Mucosa of descending colon (tissue), 3 donors: ENCODE results near the gene RDX. TPM values are rescaled to one million over a fixed set of nuclear protein-coding genes. Genes with fewer than 3 reads are reported as not detected.
"Not testable (repeated sequence)": the region's sequence is repeated elsewhere in the genome, so short reads cannot be mapped to it uniquely, and the experiment has no call there.

Experiments
- ATAC-seq: fragments of 200-7000 bp; cut with Tn5 transposase; one replicate; pipeline ENCODE4 v1.9.1; 2020; ENCODE audit warnings: mild to moderate bottlenecking, moderate library complexity
- DNase-seq, 3 donors: peaks; one replicate each; pipeline ENCODE4 v3.0.0-alpha.2; 2020
- H3K36me3 ChIP-seq: fragments of 200-600 bp; one replicate; pipeline ENCODE4 v1.8.0; 2021; ENCODE audit warnings: low read depth, mild to moderate bottlenecking
- H3K4me1 ChIP-seq: fragments of 200-600 bp; one replicate; pipeline ENCODE4 v1.8.0; 2021; ENCODE audit warnings: low read depth, mild to moderate bottlenecking
- H3K4me3 ChIP-seq: fragments of 200-600 bp; one replicate; pipeline ENCODE4 v1.8.0; 2021; ENCODE audit warnings: mild to moderate bottlenecking
- H3K9me3 ChIP-seq: fragments of 200-600 bp; one replicate; pipeline ENCODE4 v1.8.0; 2021; ENCODE audit warnings: mild to moderate bottlenecking
- intact Hi-C, 2 donors: fragments of 100-400 bp; cut with DNase I in 1 of 2; cut with micrococcal nuclease in 1 of 2; formaldehyde crosslinking; loops; one replicate each; pipeline versions ENCODE4 v1.11.0 to v1.11.1; 2022; cut with DNase I, micrococcal nuclease
- total RNA-seq, 3 donors: library from RNA; stranded (reverse); fragmentation: NEBNext Ultra II Directional in 2 of 3; extraction: Animal tissue kit (Norgen Biotek cat#: 25700) in 2 of 3; gene quantifications; one replicate each; pipeline versions ENCODE4 v1.2.1 to v1.2.4, GENCODE V29; 2021 to 2023
- TF ChIP-seq, protein P1 (sequence below): fragments of 200-600 bp; IDR thresholded peaks from one replicate; pipeline ENCODE4 v1.8.0; 2022; ENCODE audit warnings: antibody characterized with exemption, mild to moderate bottlenecking
- donor health status: DM: no; HTN: no; CAD: no; lungs with moderate emphysema.
- donor health status: DM: no; HTN: no; CAD: no.
- donor health status: DM: no; HTN: yes; CAD: no.

Gene RDX
- total RNA-seq, 3 donors from 2014 or later, result 26.7 to 83.7 (median 26.8) TPM

DNA sequence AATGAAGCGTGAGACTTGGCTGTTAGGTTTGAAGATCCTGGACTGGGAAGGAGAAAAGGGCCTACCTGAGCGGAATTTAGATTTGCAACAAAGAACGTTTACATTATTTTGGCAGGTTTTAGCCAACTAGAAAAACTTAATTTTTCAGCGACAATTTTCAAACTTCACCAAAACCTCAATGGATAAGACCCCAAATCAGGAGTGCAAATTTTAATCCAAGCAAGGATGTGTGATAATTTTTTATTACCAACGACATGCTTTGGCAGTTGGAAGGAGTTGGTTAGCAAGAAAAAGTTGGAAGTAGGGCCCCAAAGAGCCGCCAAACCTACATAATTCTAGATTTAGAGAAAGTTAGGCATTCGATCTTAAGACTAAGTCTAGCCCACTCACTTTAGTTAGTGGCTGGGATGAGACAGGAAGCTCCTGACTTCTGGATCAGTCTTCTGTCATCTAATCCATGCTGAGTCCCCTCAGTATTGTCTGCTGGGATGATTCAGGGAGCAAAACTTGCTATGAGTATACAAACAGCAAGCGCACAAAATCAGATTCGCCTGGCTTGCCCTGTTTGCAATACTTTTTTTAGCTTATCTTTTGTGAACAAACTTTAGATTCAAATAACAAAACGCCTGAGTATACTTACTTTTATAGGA lies 787 bp upstream of the RDX start:
- no peak for ATAC-seq
- intact Hi-C loops, result no loop called here

DNA sequence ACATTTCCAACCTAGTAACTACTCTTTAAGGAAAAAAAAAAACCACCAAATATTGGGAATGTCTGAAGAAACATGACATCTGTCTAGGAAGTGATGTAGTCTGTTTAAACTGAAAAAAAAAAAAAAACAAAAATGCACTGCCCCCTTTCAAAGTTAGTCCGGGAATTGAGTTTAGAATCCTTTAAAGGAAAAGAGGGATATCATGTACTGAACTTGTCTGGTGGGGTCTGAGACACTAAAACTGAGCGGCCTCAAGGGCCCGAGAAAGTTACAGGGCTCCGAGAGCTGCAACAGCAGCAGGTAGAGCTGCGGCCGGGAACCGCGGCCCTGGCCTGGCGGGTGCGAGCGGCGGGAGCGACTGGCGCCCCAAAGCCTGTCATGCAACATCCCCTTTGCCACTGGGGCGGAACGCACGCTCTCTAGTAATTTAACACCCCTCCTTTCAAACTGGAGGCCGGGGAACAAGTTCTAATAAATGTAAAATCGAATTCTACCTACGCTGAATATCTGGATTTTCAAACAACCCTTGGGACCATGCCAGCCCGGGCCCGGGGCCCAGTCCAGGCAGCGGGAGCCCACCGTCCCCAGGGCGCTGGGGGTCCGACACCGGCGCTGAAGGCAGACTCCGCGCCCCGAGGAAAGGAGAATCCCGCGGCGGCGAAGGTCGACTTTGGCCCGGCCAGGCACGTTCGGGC lies 736 bp downstream of the RDX start:
- TF ChIP-seq, protein P1, sequence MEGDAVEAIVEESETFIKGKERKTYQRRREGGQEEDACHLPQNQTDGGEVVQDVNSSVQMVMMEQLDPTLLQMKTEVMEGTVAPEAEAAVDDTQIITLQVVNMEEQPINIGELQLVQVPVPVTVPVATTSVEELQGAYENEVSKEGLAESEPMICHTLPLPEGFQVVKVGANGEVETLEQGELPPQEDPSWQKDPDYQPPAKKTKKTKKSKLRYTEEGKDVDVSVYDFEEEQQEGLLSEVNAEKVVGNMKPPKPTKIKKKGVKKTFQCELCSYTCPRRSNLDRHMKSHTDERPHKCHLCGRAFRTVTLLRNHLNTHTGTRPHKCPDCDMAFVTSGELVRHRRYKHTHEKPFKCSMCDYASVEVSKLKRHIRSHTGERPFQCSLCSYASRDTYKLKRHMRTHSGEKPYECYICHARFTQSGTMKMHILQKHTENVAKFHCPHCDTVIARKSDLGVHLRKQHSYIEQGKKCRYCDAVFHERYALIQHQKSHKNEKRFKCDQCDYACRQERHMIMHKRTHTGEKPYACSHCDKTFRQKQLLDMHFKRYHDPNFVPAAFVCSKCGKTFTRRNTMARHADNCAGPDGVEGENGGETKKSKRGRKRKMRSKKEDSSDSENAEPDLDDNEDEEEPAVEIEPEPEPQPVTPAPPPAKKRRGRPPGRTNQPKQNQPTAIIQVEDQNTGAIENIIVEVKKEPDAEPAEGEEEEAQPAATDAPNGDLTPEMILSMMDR, result no peak
- Histone ChIP-seq H3K4me1 (peaks cover 4% of the 10 kb centered on the region), H3K4me3 (peak overlapping the region; percentile 55), H3K9me3 (no peaks in the 10 kb centered on the region), H3K36me3 (no peaks in the 10 kb centered on the region)
- intact Hi-C loops, result no loop called here
- DNase-seq (peak; percentile 59 to 74 (median 59)), ATAC-seq (peak; percentile 73)

More for the DNA sequence above, 787 bp upstream of the RDX start:
- Histone ChIP-seq H3K4me1 (peaks cover 4% of the 10 kb centered on the region), H3K4me3 (no peak overlapping the region), H3K36me3 (no peaks in the 10 kb centered on the region), H3K9me3 (no peaks in the 10 kb centered on the region)
- TF ChIP-seq, protein P1, result no peak
- no peak for DNase-seq

DNA sequence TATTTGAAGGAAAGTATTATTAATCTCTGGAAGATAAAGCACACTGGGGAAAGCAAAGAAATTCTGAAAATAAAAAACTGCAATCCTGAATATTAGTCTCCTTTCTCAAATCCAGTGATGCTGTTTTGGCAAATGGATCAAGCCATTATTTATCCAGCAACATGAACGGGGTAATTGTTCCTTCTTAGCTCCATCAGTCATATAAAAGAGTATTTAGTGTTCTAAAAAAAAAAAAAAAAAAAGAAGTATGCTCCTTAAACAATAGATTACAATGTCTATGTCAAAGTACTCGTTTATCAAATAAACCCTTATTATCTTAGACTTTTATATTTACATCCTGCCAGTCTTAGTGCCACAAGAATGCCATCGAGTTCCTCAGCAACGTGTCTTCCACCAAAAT lies 1.3 kb downstream of the RDX start:
- DNase-seq (no peak), ATAC-seq (no peak)
- Histone ChIP-seq H3K9me3 (no peaks in the 10 kb centered on the region), H3K36me3 (no peaks in the 10 kb centered on the region), H3K4me1 (peaks cover 4% of the 10 kb centered on the region), H3K4me3 (no peak overlapping the region)
- TF ChIP-seq, protein P1, result no peak
- intact Hi-C loops, result no loop called here

- ATAC-seq (no peak), DNase-seq (no peak)
- intact Hi-C loops, result no loop called here
- TF ChIP-seq, protein P1, result no peak
- no peak overlapping the region for H3K4me3 ChIP-seq
- H3K9me3 ChIP-seq, result no peaks in the 10 kb centered on the region
- H3K36me3 ChIP-seq, result no peaks in the 10 kb centered on the region
- peaks cover 4% of the 10 kb centered on the region for H3K4me1 ChIP-seq
Measured at GRCh38 chr11:110294509-110294908, 1.9 kb downstream of the RDX start.

GRCh38 chr11:110293389-110293788 lies 3.0 kb downstream of the RDX start:
- no peak for ATAC-seq
- TF ChIP-seq, protein P1, result no peak
- no peaks in the 10 kb centered on the region for H3K36me3 ChIP-seq
- H3K4me1 ChIP-seq, result peaks cover 4% of the 10 kb centered on the region
- intact Hi-C loops, result no loop called here
- DNase-seq, result no peak
- H3K4me3 ChIP-seq, result no peak overlapping the region
- no peaks in the 10 kb centered on the region for H3K9me3 ChIP-seq

GRCh38 chr11:110292146-110292545 lies 4.3 kb downstream of the RDX start:
- DNase-seq, ATAC-seq, H3K9me3 ChIP-seq, intact Hi-C loops, H3K4me3 ChIP-seq, H3K36me3 ChIP-seq, H3K4me1 ChIP-seq: not testable (repeated sequence)
